SK-N-SH (cell line): ENCODE data around the gene MYLIP. TPM values are rescaled to one million over a fixed set of nuclear protein-coding genes. Genes with fewer than 3 reads are reported as not detected.

Experiments used
- CTCF ChIA-PET: fragments of 300-600, 350-600 bp; formaldehyde crosslinking; extraction: SDS; loops from one replicate; lab custom pipeline; 2021; lab: Yijun Ruan, JAX
- POLR2A ChIA-PET: fragments of 350-600 bp; sonication (Branson Sonifier 250); formaldehyde crosslinking; extraction: SDS; loops from one replicate; lab custom pipeline; 2020; ENCODE audit warnings: antibody characterized with exemption, inconsistent platforms; lab: Yijun Ruan, JAX
- DNase-seq: peaks from one replicate; pipeline ENCODE4 v3.0.0; 2012
- H2AFZ ChIP-seq: fragments of 200-600 bp; sonication (generic); 2 replicates; pipeline ENCODE4 v1.8.1; 2016; ENCODE audit warnings: antibody characterized with exemption, mild to moderate bottlenecking, low read depth
- H3F3A ChIP-seq: fragments of 200-600 bp; sonication (generic); replicated peaks from 2 replicates; pipeline ENCODE3; 2016; ENCODE audit warnings: antibody characterized with exemption, mild to moderate bottlenecking; ENCODE audit not compliant: insufficient read depth
- H3K27ac ChIP-seq, 2 experiments: fragments of 200-500 bp in 1 of 2; fragments of 200-600 bp in 1 of 2; sonication (Bioruptor generic) in 1 of 2; sonication (generic), shearing (Covaris generic) in 1 of 2; 2 replicates each; pipeline versions ENCODE4 v1.5.1 to v1.6.1; 2014 to 2016; ENCODE audit warnings: low read depth in 2 of 2, inconsistent platforms in 1 of 2, low read length in 1 of 2, mild to moderate bottlenecking in 1 of 2, mixed read lengths in 1 of 2
- H3K27me3 ChIP-seq: fragments of 200-600 bp; sonication (generic), shearing (Covaris generic); 2 replicates; pipeline ENCODE4 v1.6.1; 2016; ENCODE audit warnings: mixed run types; ENCODE audit not compliant: insufficient read depth
- H3K36me3 ChIP-seq, 2 experiments: fragments of 200-500 bp in 1 of 2; fragments of 200-600 bp in 1 of 2; sonication (Bioruptor generic) in 1 of 2; sonication (generic) in 1 of 2; replicated peaks in 1 of 2; 2 replicates each; pipeline versions ENCODE3 to v1.5.1; 2014 to 2016; ENCODE audit warnings: low read length in 1 of 2, mild to moderate bottlenecking in 1 of 2; ENCODE audit not compliant: insufficient read depth in 2 of 2, control insufficient read depth in 1 of 2
- H3K4me1 ChIP-seq, 2 experiments: fragments of 200-500 bp in 1 of 2; fragments of 200-600 bp in 1 of 2; sonication (Bioruptor generic) in 1 of 2; sonication (generic), shearing (Covaris generic) in 1 of 2; 2 replicates each; pipeline versions ENCODE4 v1.5.1 to v1.6.1; 2014 to 2016; ENCODE audit warnings: low read depth in 1 of 2, low read length in 1 of 2, mixed run types in 1 of 2; ENCODE audit not compliant: insufficient read depth in 2 of 2, control insufficient read depth in 1 of 2
- H3K4me2 ChIP-seq: fragments of 200-600 bp; sonication (generic), shearing (Covaris generic); 2 replicates; pipeline ENCODE4 v1.6.1; 2017; ENCODE audit warnings: mixed run types
- H3K4me3 ChIP-seq, 2 experiments: fragments of 200-500 bp in 1 of 2; fragments of 200-600 bp in 1 of 2; sonication (Bioruptor generic) in 1 of 2; sonication (generic), shearing (Covaris generic) in 1 of 2; 2 replicates each; pipeline versions ENCODE4 v1.5.1 to v1.8.1; 2014 to 2016; ENCODE audit warnings: low read depth in 2 of 2, inconsistent platforms in 1 of 2, low read length in 1 of 2, mild to moderate bottlenecking in 1 of 2, mixed read lengths in 1 of 2, moderate library complexity in 1 of 2
- H3K79me2 ChIP-seq: fragments of 200-600 bp; sonication (generic); 2 replicates; pipeline ENCODE4 v1.8.1; 2017; ENCODE audit warnings: mild to moderate bottlenecking; ENCODE audit not compliant: insufficient read depth
- H3K9ac ChIP-seq: fragments of 200-600 bp; sonication (generic); 2 replicates; pipeline ENCODE4 v1.6.1; 2017; ENCODE audit warnings: mixed run types
- H3K9me2 ChIP-seq: fragments of 200-600 bp; sonication (generic); 2 replicates; pipeline ENCODE4 v1.6.1; 2017; ENCODE audit warnings: mixed run types
- H3K9me3 ChIP-seq: fragments of 200-600 bp; sonication (generic); 2 replicates; pipeline ENCODE4 v1.6.1; 2017; ENCODE audit warnings: mixed run types, mild to moderate bottlenecking, moderate library complexity
- H4K20me1 ChIP-seq: fragments of 200-600 bp; sonication (generic); 2 replicates; pipeline ENCODE4 v1.6.1; 2017; ENCODE audit warnings: mild to moderate bottlenecking, mixed run types; ENCODE audit not compliant: insufficient read depth
- CHD2 ChIP-seq: fragments of 150-350 bp; IDR thresholded peaks from 2 replicates; pipeline ENCODE4 v1.6.1; 2018; ENCODE audit warnings: low read length; ENCODE audit not compliant: partially characterized antibody
- FOSL2 ChIP-seq: IDR thresholded peaks from 2 replicates; pipeline ENCODE4 v1.4.0; 2012; ENCODE audit warnings: low read depth, mild to moderate bottlenecking, moderate library complexity, borderline replicate concordance
- FOXM1 ChIP-seq: IDR thresholded peaks from 2 replicates; pipeline ENCODE4 v1.4.0; 2012; ENCODE audit warnings: low read depth, mild to moderate bottlenecking
- IRF3 ChIP-seq: fragments of 150-350 bp; IDR thresholded peaks from 2 replicates; pipeline ENCODE4 v1.6.1; 2016; ENCODE audit warnings: mild to moderate bottlenecking, low read depth, low read length
- MAX ChIP-seq: IDR thresholded peaks from 2 replicates; pipeline ENCODE4 v1.4.0; 2012; ENCODE audit warnings: low read depth
- MXI1 ChIP-seq: IDR thresholded peaks from 2 replicates; pipeline ENCODE4 v1.6.1; 2012; ENCODE audit warnings: mild to moderate bottlenecking, low read depth, low read length, improper control_type of control experiment
- REST ChIP-seq: IDR thresholded peaks from 2 replicates; pipeline ENCODE4 v1.6.1; 2012; ENCODE audit warnings: mild to moderate bottlenecking, low read depth, low read length, moderate library complexity
- SIN3A ChIP-seq: IDR thresholded peaks from 2 replicates; pipeline ENCODE4 v1.6.1; 2012; ENCODE audit warnings: low read depth, mild to moderate bottlenecking, low read length, moderate library complexity, borderline replicate concordance
- SMC3 ChIP-seq: IDR thresholded peaks from 2 replicates; pipeline ENCODE4 v1.6.1; 2012; ENCODE audit warnings: low read depth, low read length, improper control_type of control experiment
- USF1 ChIP-seq: IDR thresholded peaks from 2 replicates; pipeline ENCODE4 v1.4.0; 2012; ENCODE audit warnings: low read depth, borderline replicate concordance
- USF2 ChIP-seq: fragments of 150-350 bp; IDR thresholded peaks from 2 replicates; pipeline ENCODE4 v1.6.1; 2017; ENCODE audit warnings: antibody characterized with exemption, low read length, low read depth, borderline replicate concordance
- WGBS: methylation state at CpG from one replicate; pipeline ENCODE4 v1.1.6; 2017; ENCODE audit warnings: low lambda C conversion rate; 5-methylcytosine and 5-hydroxymethylcytosine counted together
- polyA plus RNA-seq, 3 experiments: library from polyadenylated mRNA; depleted of rRNA; stranded (reverse); fragments of >200 nt; gene quantifications; 2 replicates each; pipeline ENCODE4 v1.2.3, GENCODE V29; 2012

Gene MYLIP
- polyA plus RNA-seq, 1 of the 3 experiments (the other 2 are of a cell fraction): 3.1 TPM

- Histone ChIP-seq H3K4me2 (no peak overlapping the region), H3F3A (no peaks in the 10 kb centered on the region), H3K9me2 (no peaks in the 10 kb centered on the region), H3K36me3 (no peaks in the 10 kb centered on the region), H3K27ac (no peak overlapping the region), H4K20me1 (no peaks in the 10 kb centered on the region), H3K79me2 (no peaks in the 10 kb centered on the region), H3K4me3 (no peak overlapping the region), H2AFZ (no peak overlapping the region), H3K27me3 (no peaks in the 10 kb centered on the region; the same call in 1 of the 2 replicates), H3K4me1 (no peaks in the 10 kb centered on the region)
- 66% methylated on average over 4 of the region's 4 CpGs for WGBS
- ChIA-PET CTCF (interaction anchor here (1.5 kb wide), 1 partner anchor 10 kb away, joined by 4 read pairs; no protein-coding TSS in a partner anchor), POLR2A (no interaction called here)
- no peak for TF ChIP-seq SMC3
- TF ChIP-seq MXI1: no peak
- no peak for TF ChIP-seq MAX
- no peak for TF ChIP-seq USF1
- TF ChIP-seq FOSL2: no peak
- TF ChIP-seq SIN3A: no peak
- no peak for TF ChIP-seq FOXM1
- TF ChIP-seq USF2: no peak
- TF ChIP-seq REST: no peak
- no peak for TF ChIP-seq IRF3
- TF ChIP-seq CHD2: no peak
- TF ChIP-seq, all 33 proteins: peak for 0
- H3K9me3 ChIP-seq: no peaks in the 10 kb centered on the region
- H3K9ac ChIP-seq: no peak overlapping the region
- no peak for DNase-seq
Measured at GRCh38 chr6:16081326-16081725, 47.6 kb upstream of the MYLIP start.
